Measurements from ENCODE around the gene PCBP1.

The PCBP1 gene

GRCh38 chr2:70086838-70087701 lies at the start of gene PCBP1:
Gene PCBP1 (plus strand): TSS chr2:70087477. CDS start chr2:70087744, 267 bp downstream.
- peak within 1 kb of the TSS; percentile 81 for H3K4me3 ChIP-seq (ENCODE audit: low read depth, low read length)
- no peak for TF ChIP-seq CTCF (IDR thresholded peaks at IDR 0.05; ENCODE audit: borderline replicate concordance, insufficient read depth, low read depth, low read length)

GRCh38 chr2:70039366-70039765 lies 47.9 kb upstream of the PCBP1 start:
- TF ChIP-seq CTCF (IDR thresholded peaks at IDR 0.05; ENCODE audit: borderline replicate concordance, insufficient read depth, low read depth, low read length), result no peak

GRCh38 chr2:70041663-70042062 lies 45.6 kb upstream of the PCBP1 start:
- TF ChIP-seq CTCF (IDR thresholded peaks at IDR 0.05; ENCODE audit: borderline replicate concordance, insufficient read depth, low read depth, low read length), result no peak
- no peak overlapping the region for H3K4me3 ChIP-seq (ENCODE audit: low read depth, low read length)

More at GRCh38 chr2:70039366-70039765, 47.9 kb upstream of the PCBP1 start:
- H3K4me3 ChIP-seq (ENCODE audit: low read depth, low read length), result no peak overlapping the region

DNA sequence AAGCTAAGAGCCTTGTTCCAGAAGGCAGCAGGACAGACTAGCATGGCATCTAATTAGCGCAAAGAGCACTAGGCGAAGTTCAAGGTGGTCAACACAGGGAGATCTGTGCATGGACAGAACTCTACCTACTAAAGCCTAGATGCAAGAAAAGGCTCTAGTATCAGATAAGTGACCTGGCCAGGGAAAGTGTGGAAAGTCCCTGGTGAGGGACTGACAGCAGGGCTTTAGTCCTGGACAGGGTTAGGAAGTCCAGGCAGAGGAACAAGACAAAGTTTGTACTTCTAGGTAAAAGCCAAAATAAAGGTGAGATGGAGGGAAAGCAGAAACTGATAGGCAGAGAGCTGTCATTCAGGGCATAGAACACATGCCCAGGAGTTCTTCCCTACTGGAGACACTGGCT lies 45.0 kb upstream of the PCBP1 start:
- no peak for TF ChIP-seq CTCF (IDR thresholded peaks at IDR 0.05; ENCODE audit: borderline replicate concordance, insufficient read depth, low read depth, low read length)
- H3K4me3 ChIP-seq (ENCODE audit: low read depth, low read length), result no peak overlapping the region

GRCh38 chr2:70043252-70043875 lies 43.9 kb upstream of the PCBP1 start:
- TF ChIP-seq CTCF (IDR thresholded peaks at IDR 0.05; ENCODE audit: borderline replicate concordance, insufficient read depth, low read depth, low read length), result no peak
- no peak overlapping the region for H3K4me3 ChIP-seq (ENCODE audit: low read depth, low read length)

DNA sequence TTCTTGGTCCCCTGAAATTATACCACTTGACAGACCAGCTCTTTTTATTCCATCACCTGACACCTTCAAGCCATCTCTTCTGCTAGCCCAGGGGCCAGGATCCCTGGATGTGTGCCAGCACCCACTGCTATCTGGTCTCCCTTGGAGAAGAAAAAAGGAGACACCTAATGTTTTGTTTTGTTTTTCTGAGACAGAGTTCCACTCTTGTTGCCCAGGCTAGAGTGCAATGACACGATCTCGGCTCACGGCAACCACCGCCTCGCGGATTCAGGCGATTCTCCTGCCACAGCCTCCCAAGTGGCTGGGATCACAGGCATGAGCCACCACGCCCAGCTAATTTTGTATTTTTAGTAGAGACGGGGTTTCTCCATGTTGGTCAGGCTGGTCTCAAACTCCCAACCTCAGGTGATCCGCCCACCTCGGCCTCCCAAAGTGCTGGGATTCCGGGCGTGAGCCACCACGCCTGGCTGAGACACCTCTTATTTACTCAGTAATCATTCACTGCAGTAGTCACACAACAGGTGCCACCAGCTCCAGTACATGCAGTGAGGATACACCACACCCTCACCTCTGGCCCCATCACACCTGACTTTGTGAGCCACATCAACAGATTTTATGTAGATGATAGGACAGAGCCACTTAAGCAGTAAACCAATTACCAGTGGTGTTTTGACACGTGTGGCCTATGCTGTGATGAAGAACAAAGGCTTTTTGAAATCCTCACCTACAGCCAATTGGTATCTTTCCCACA lies 42.8 kb upstream of the PCBP1 start:
- TF ChIP-seq CTCF (IDR thresholded peaks at IDR 0.05; ENCODE audit: borderline replicate concordance, insufficient read depth, low read depth, low read length), result no peak
- H3K4me3 ChIP-seq (ENCODE audit: low read depth, low read length), result no peak overlapping the region
